HG02981 (cell line): Measurements from ENCODE around the gene SPRYD3.

Source experiments
- ATAC-seq: cut with Tn5 transposase; IDR thresholded peaks from one replicate; pipeline ENCODE4 v1.9.1; 2021; ENCODE audit warnings: mild to moderate bottlenecking, moderate library complexity; ENCODE audit not compliant: unreplicated experiment

Gene SPRYD3

GRCh38 chr12:53078425-53079225 is 565 bp downstream of the SPRYD3 start:
- peak; percentile 17 for ATAC-seq

GRCh38 chr12:53077030-53077429 is 2.2 kb downstream of the SPRYD3 start:
- no peak for ATAC-seq

- ATAC-seq, result no peak
These were observed 2.7 kb downstream of the SPRYD3 start for GRCh38 chr12:53076461-53076860.

GRCh38 chr12:53074999-53075370 is 4.2 kb downstream of the SPRYD3 start:
- ATAC-seq, result no peak

- ATAC-seq, result no peak
These were observed 4.7 kb downstream of the SPRYD3 start for GRCh38 chr12:53074283-53074998.

GRCh38 chr12:53073881-53074280 is 5.3 kb downstream of the SPRYD3 start:
- no peak for ATAC-seq

GRCh38 chr12:53071591-53072551 is 7.3 kb downstream of the SPRYD3 start:
- ATAC-seq, result no peak

GRCh38 chr12:53070877-53071492 is 8.2 kb downstream of the SPRYD3 start:
- ATAC-seq, result no peak

- no peak for ATAC-seq
These were observed 9.4 kb downstream of the SPRYD3 start for GRCh38 chr12:53069621-53070410.

- ATAC-seq, result no peak
These were observed 10.2 kb downstream of the SPRYD3 start for GRCh38 chr12:53068811-53069585.

GRCh38 chr12:53067993-53068770 is 11.0 kb downstream of the SPRYD3 start:
- ATAC-seq, result no peak

GRCh38 chr12:53067074-53067992 is 11.9 kb downstream of the SPRYD3 start:
- ATAC-seq, result no peak

- ATAC-seq, result no peak
These were observed 12.9 kb downstream of the SPRYD3 start for GRCh38 chr12:53065975-53066931.

GRCh38 chr12:53065470-53065869 is 13.7 kb downstream of the SPRYD3 start:
- ATAC-seq, result no peak

- ATAC-seq, result no peak
These were observed 14.4 kb downstream of the SPRYD3 start for GRCh38 chr12:53064613-53065436.
